ENCODE results near the gene FRMD4A. TPM values are rescaled to one million over a fixed set of nuclear protein-coding genes. Genes with fewer than 3 reads are reported as not detected.

The FRMD4A gene
- total RNA-seq, 2 experiments from 2014 or later, result 3.1 to 3.7 TPM

- POLR2A ChIA-PET, result no interaction called here
- Histone ChIP-seq H3K4me3 (ENCODE audit: low read length) (no peak overlapping the region), H3K27me3 (ENCODE audit: control insufficient read depth in 1 of 2, insufficient read depth in 2 of 2, low read length in 2 of 2) (no peaks in the 10 kb centered on the region), H3K27ac (ENCODE audit: low read depth in 1 of 2, low read length in 2 of 2) (no peak overlapping the region), H3K9me3 (ENCODE audit: control insufficient read depth in 1 of 2, insufficient read depth in 1 of 2, low read length in 2 of 2) (no peaks in the 10 kb centered on the region), H3K36me3 (ENCODE audit: insufficient read depth, low read length) (no peaks in the 10 kb centered on the region), H3K4me1 (ENCODE audit: insufficient read depth, low read length) (no peaks in the 10 kb centered on the region)
- CTCF ChIA-PET, result interaction anchor here (0.6 kb wide), 1 partner anchor 19 kb away, joined by 3 read pairs; no protein-coding TSS in a partner anchor
- intact Hi-C loops (cut with DNase I, micrococcal nuclease), result no loop called here
- ATAC-seq (ENCODE audit: poor library complexity) (no peak), DNase-seq (no peak)
- H3K9me3 Mint-ChIP-seq, result no peaks in the 10 kb centered on the region
- no peak for TF ChIP-seq CTCF (IDR thresholded peaks at IDR 0.05)
- no peak overlapping the region for H3K4me3 Mint-ChIP-seq
- H3K4me1 Mint-ChIP-seq (ENCODE audit: low read depth), result no peaks in the 10 kb centered on the region
- H3K27ac Mint-ChIP-seq, result no peak overlapping the region
- no peaks in the 10 kb centered on the region for H3K36me3 Mint-ChIP-seq (ENCODE audit: low read depth)
- no peaks in the 10 kb centered on the region for H3K27me3 Mint-ChIP-seq
These were observed 658.2 kb downstream of the FRMD4A start for GRCh38 chr10:13672548-13672947.

GRCh38 chr10:13671904-13672303 lies 658.8 kb downstream of the FRMD4A start:
- no peak for DNase-seq
- H3K27me3 ChIP-seq (ENCODE audit: control insufficient read depth in 1 of 2, insufficient read depth in 2 of 2, low read length in 2 of 2), result no peaks in the 10 kb centered on the region
- Mint-ChIP-seq H3K4me3 (no peak overlapping the region), H3K36me3 (ENCODE audit: low read depth) (no peaks in the 10 kb centered on the region), H3K27me3 (no peaks in the 10 kb centered on the region), H3K9me3 (no peaks in the 10 kb centered on the region), H3K4me1 (ENCODE audit: low read depth) (no peaks in the 10 kb centered on the region), H3K27ac (no peak overlapping the region)
- intact Hi-C loops (cut with DNase I, micrococcal nuclease), result no loop called here
- H3K4me3 ChIP-seq (ENCODE audit: low read length), result no peak overlapping the region
- H3K9me3 ChIP-seq (ENCODE audit: control insufficient read depth in 1 of 2, insufficient read depth in 1 of 2, low read length in 2 of 2), result no peaks in the 10 kb centered on the region
- TF ChIP-seq CTCF (IDR thresholded peaks at IDR 0.05), result no peak
- no peak for ATAC-seq (ENCODE audit: poor library complexity)
- ChIA-PET CTCF (interaction anchor here (0.6 kb wide), 1 partner anchor 20 kb away, joined by 3 read pairs; no protein-coding TSS in a partner anchor), POLR2A (no interaction called here)
- no peaks in the 10 kb centered on the region for H3K36me3 ChIP-seq (ENCODE audit: insufficient read depth, low read length)
- H3K4me1 ChIP-seq (ENCODE audit: insufficient read depth, low read length), result no peaks in the 10 kb centered on the region
- H3K27ac ChIP-seq (ENCODE audit: low read depth in 1 of 2, low read length in 2 of 2), result no peak overlapping the region

- no peaks in the 10 kb centered on the region for H3K4me1 ChIP-seq (ENCODE audit: insufficient read depth, low read length)
- Mint-ChIP-seq H3K9me3 (no peaks in the 10 kb centered on the region), H3K27ac (no peak overlapping the region), H3K27me3 (no peaks in the 10 kb centered on the region), H3K36me3 (ENCODE audit: low read depth) (no peaks in the 10 kb centered on the region), H3K4me3 (no peak overlapping the region), H3K4me1 (ENCODE audit: low read depth) (no peaks in the 10 kb centered on the region)
- H3K27me3 ChIP-seq (ENCODE audit: control insufficient read depth in 1 of 2, insufficient read depth in 2 of 2, low read length in 2 of 2), result no peaks in the 10 kb centered on the region
- ChIA-PET CTCF (no interaction called here), POLR2A (no interaction called here)
- no peaks in the 10 kb centered on the region for H3K36me3 ChIP-seq (ENCODE audit: insufficient read depth, low read length)
- DNase-seq (no peak), ATAC-seq (ENCODE audit: poor library complexity) (no peak)
- H3K9me3 ChIP-seq (ENCODE audit: control insufficient read depth in 1 of 2, insufficient read depth in 1 of 2, low read length in 2 of 2), result no peaks in the 10 kb centered on the region
- intact Hi-C loops (cut with DNase I, micrococcal nuclease), result no loop called here
- H3K4me3 ChIP-seq (ENCODE audit: low read length), result no peak overlapping the region
- H3K27ac ChIP-seq (ENCODE audit: low read depth in 1 of 2, low read length in 2 of 2), result no peak overlapping the region
- TF ChIP-seq CTCF (IDR thresholded peaks at IDR 0.05), result no peak
These were observed 660.4 kb downstream of the FRMD4A start for GRCh38 chr10:13670311-13670710.
